Liver (tissue), 9 donors: ENCODE results near the gene LYRM7. TPM values are rescaled to one million over a fixed set of nuclear protein-coding genes. Genes with fewer than 3 reads are reported as not detected.

Experiments used
- DNase-seq: peaks from one replicate; pipeline ENCODE4 v3.0.0-alpha.2; 2017; ENCODE audit warnings: low spot score
- H3K27ac ChIP-seq, 2 donors: one replicate each; pipeline ENCODE4 v1.7.0; 2013; ENCODE audit warnings: inconsistent platforms in 2 of 2, low read length in 2 of 2, control low read depth in 1 of 2, low read depth in 1 of 2, mild to moderate bottlenecking in 1 of 2
- H3K27me3 ChIP-seq, 4 donors: one replicate each; pipeline versions ENCODE4 v1.6.1 to v1.7.0; 2013; ENCODE audit warnings: low read length in 3 of 4, inconsistent platforms in 1 of 4, mild to moderate bottlenecking in 1 of 4, moderate library complexity in 1 of 4; ENCODE audit not compliant: control insufficient read depth in 4 of 4, insufficient read depth in 4 of 4
- H3K36me3 ChIP-seq, 4 donors: one replicate each; pipeline versions ENCODE4 v1.6.1 to v1.7.0; 2013; ENCODE audit warnings: low read length in 3 of 4, mild to moderate bottlenecking in 3 of 4, low read depth in 1 of 4, moderate library complexity in 1 of 4; ENCODE audit not compliant: control insufficient read depth in 4 of 4, insufficient read depth in 3 of 4
- H3K4me1 ChIP-seq, 4 donors: one replicate each; pipeline versions ENCODE4 v1.6.1 to v1.7.0; 2013; ENCODE audit warnings: low read length in 3 of 4, mild to moderate bottlenecking in 3 of 4, moderate library complexity in 1 of 4; ENCODE audit not compliant: control insufficient read depth in 4 of 4, insufficient read depth in 4 of 4
- H3K4me3 ChIP-seq, 3 donors: one replicate each; pipeline versions ENCODE4 v1.6.1 to v1.7.0; 2013; ENCODE audit warnings: low read length in 3 of 3, control low read depth in 1 of 3, low read depth in 1 of 3, mild to moderate bottlenecking in 1 of 3
- H3K9ac ChIP-seq, 2 donors: one replicate each; pipeline ENCODE4 v1.7.0; 2013; ENCODE audit warnings: low read length in 2 of 2, mild to moderate bottlenecking in 2 of 2, moderate library complexity in 2 of 2, control low read depth in 1 of 2, low read depth in 1 of 2
- H3K9me3 ChIP-seq, 4 donors: one replicate each; pipeline versions ENCODE4 v1.6.1 to v1.7.0; 2013; ENCODE audit warnings: low read length in 3 of 4; ENCODE audit not compliant: control insufficient read depth in 4 of 4
- CTCF ChIP-seq: fragments of 150-350 bp; IDR thresholded peaks from 2 replicates; pipeline ENCODE4 v1.5.1; 2017; ENCODE audit warnings: improper control_type of control experiment, low read depth, low read length; ENCODE audit not compliant: missing input control
- EGR1 ChIP-seq, 2 donors: IDR thresholded peaks; 2 replicates each; pipeline ENCODE4 v1.6.1; 2016 to 2018; ENCODE audit warnings: antibody characterized with exemption in 2 of 2, low read depth in 2 of 2
- FOXA1 ChIP-seq: IDR thresholded peaks from 2 replicates; pipeline ENCODE4 v1.6.1; 2016; ENCODE audit warnings: antibody characterized with exemption
- FOXA2 ChIP-seq: IDR thresholded peaks from 2 replicates; pipeline ENCODE4 v1.6.1; 2016; ENCODE audit warnings: antibody characterized with exemption
- GABPA ChIP-seq, 2 donors: IDR thresholded peaks in 1 of 2; conservative IDR thresholded peaks in 1 of 2; 2 replicates each; pipeline ENCODE4 v1.6.1; 2016; ENCODE audit warnings: antibody characterized with exemption in 2 of 2, mild to moderate bottlenecking in 1 of 2, moderate library complexity in 1 of 2
- HNF4A ChIP-seq, 2 donors: conservative IDR thresholded peaks; 2 replicates each; pipeline ENCODE4 v1.6.1; 2016; ENCODE audit warnings: antibody characterized with exemption in 2 of 2, mild to moderate bottlenecking in 2 of 2
- HNF4G ChIP-seq: IDR thresholded peaks from 2 replicates; pipeline ENCODE4 v1.6.1; 2016; ENCODE audit warnings: antibody characterized with exemption
- JUND ChIP-seq, 2 donors: IDR thresholded peaks; 2 replicates each; pipeline ENCODE4 v1.6.1; 2016; ENCODE audit warnings: antibody characterized with exemption in 2 of 2
- NR2F2 ChIP-seq: IDR thresholded peaks from 2 replicates; pipeline ENCODE4 v1.6.1; 2016; ENCODE audit warnings: antibody characterized with exemption
- RAD21 ChIP-seq, 2 donors: IDR thresholded peaks; 2 replicates each; pipeline ENCODE4 v1.6.1; 2016; ENCODE audit warnings: antibody characterized with exemption in 2 of 2, mild to moderate bottlenecking in 2 of 2
- REST ChIP-seq: IDR thresholded peaks from 2 replicates; pipeline ENCODE4 v1.6.1; 2016; ENCODE audit warnings: antibody characterized with exemption, mild to moderate bottlenecking
- RXRA ChIP-seq, 2 donors: IDR thresholded peaks; 2 replicates each; pipeline ENCODE4 v1.6.1; 2017 to 2018; ENCODE audit warnings: antibody characterized with exemption in 2 of 2, mild to moderate bottlenecking in 1 of 2
- SP1 ChIP-seq: IDR thresholded peaks from 2 replicates; pipeline ENCODE4 v1.6.1; 2018; ENCODE audit warnings: antibody characterized with exemption, mild to moderate bottlenecking
- TAF1 ChIP-seq: conservative IDR thresholded peaks from 2 replicates; pipeline ENCODE4 v1.6.1; 2016; ENCODE audit warnings: antibody characterized with exemption, mild to moderate bottlenecking
- YY1 ChIP-seq: IDR thresholded peaks from 2 replicates; pipeline ENCODE4 v1.6.1; 2016; ENCODE audit warnings: antibody characterized with exemption, mild to moderate bottlenecking
- polyA plus RNA-seq, 2 donors: library from polyadenylated mRNA; stranded (reverse) in 1 of 2; unstranded in 1 of 2; fragments of 200-250 nt in 1 of 2; fragments of >200 nt in 1 of 2; fragmentation: Nextera tagmentation in 1 of 2; extraction: Ambion mirVana in 1 of 2; gene quantifications; one replicate each; pipeline versions ENCODE4 v1.2.1 to v1.2.3, GENCODE V29; 2013 to 2015
- total RNA-seq, 2 donors: library from RNA; depleted of rRNA; stranded (reverse); fragments of >200 nt; gene quantifications; one replicate each; pipeline ENCODE4 v1.2.3, GENCODE V29; 2014
- TF ChIP-seq, protein P1 (sequence below): IDR thresholded peaks from 2 replicates; pipeline ENCODE4 v1.6.1; 2016; ENCODE audit warnings: antibody characterized with exemption
- TF ChIP-seq, protein P2 (sequence below): IDR thresholded peaks from 2 replicates; pipeline ENCODE4 v1.6.1; 2016; ENCODE audit warnings: antibody characterized with exemption
- TF ChIP-seq, protein P3 (sequence below): IDR thresholded peaks from 2 replicates; pipeline ENCODE4 v1.6.1; 2016; ENCODE audit warnings: antibody characterized with exemption
- donor health status: healthy.
- donor health status: healthy.
- donor health status: healthy.
- donor health status: healthy.
- donor health status: healthy.

LYRM7 gene
- total and polyA plus RNA-seq, 4 donors = 2.3 to 7.5 (median 5.8) TPM

- Histone ChIP-seq H3K27me3 (no peaks in the 10 kb centered on the region), H3K9me3 (no peaks in the 10 kb centered on the region), H3K4me3 (no peak overlapping the region), H3K27ac (no peak overlapping the region), H3K9ac (no peak overlapping the region), H3K36me3 (peaks cover 0 to 4% (median 0%) of the 10 kb centered on the region in 4 donors), H3K4me1 (no peaks in the 10 kb centered on the region)
- no peak for DNase-seq
- TF ChIP-seq TAF1 (no peak), JUND (IDR thresholded peaks at IDR 0.05) (no peak), HNF4G (no peak), REST (no peak), RAD21 (IDR thresholded peaks at IDR 0.05) (no peak), EGR1 (IDR thresholded peaks at IDR 0.05; ENCODE audit: low read depth in 2 of 2) (no peak), FOXA2 (no peak), CTCF (no peak), HNF4A (conservative IDR thresholded peaks at IDR 0.05) (no peak), SP1 (no peak), GABPA (IDR thresholded peaks at IDR 0.05 in 1 of 2, conservative IDR thresholded peaks at IDR 0.05 in 1 of 2) (no peak), FOXA1 (no peak), NR2F2 (no peak), RXRA (IDR thresholded peaks at IDR 0.05) (no peak)
- TF ChIP-seq, protein P1, sequence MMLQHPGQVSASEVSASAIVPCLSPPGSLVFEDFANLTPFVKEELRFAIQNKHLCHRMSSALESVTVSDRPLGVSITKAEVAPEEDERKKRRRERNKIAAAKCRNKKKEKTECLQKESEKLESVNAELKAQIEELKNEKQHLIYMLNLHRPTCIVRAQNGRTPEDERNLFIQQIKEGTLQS = no peak
- TF ChIP-seq, protein P2, sequence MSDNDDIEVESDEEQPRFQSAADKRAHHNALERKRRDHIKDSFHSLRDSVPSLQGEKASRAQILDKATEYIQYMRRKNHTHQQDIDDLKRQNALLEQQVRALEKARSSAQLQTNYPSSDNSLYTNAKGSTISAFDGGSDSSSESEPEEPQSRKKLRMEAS = no peak
- TF ChIP-seq, protein P3, sequence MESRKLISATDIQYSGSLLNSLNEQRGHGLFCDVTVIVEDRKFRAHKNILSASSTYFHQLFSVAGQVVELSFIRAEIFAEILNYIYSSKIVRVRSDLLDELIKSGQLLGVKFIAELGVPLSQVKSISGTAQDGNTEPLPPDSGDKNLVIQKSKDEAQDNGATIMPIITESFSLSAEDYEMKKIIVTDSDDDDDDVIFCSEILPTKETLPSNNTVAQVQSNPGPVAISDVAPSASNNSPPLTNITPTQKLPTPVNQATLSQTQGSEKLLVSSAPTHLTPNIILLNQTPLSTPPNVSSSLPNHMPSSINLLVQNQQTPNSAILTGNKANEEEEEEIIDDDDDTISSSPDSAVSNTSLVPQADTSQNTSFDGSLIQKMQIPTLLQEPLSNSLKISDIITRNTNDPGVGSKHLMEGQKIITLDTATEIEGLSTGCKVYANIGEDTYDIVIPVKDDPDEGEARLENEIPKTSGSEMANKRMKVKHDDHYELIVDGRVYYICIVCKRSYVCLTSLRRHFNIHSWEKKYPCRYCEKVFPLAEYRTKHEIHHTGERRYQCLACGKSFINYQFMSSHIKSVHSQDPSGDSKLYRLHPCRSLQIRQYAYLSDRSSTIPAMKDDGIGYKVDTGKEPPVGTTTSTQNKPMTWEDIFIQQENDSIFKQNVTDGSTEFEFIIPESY = no peak
Measured at GRCh38 chr5:131180407-131180806, 9.7 kb downstream of the LYRM7 start.

- no peak overlapping the region for H3K27ac ChIP-seq
- no peaks in the 10 kb centered on the region for H3K27me3 ChIP-seq
- H3K4me1 ChIP-seq = no peaks in the 10 kb centered on the region
- DNase-seq = no peak
- peaks cover 0 to 4% (median 0%) of the 10 kb centered on the region in 4 donors for H3K36me3 ChIP-seq
- no peak overlapping the region for H3K4me3 ChIP-seq
- H3K9me3 ChIP-seq = no peaks in the 10 kb centered on the region
- TF ChIP-seq, protein P2 = no peak
- TF ChIP-seq RAD21 (IDR thresholded peaks at IDR 0.05) = no peak
- no peak for TF ChIP-seq CTCF
- no peak for TF ChIP-seq YY1
- TF ChIP-seq, protein P3 = no peak
- no peak for TF ChIP-seq HNF4A (conservative IDR thresholded peaks at IDR 0.05)
- TF ChIP-seq HNF4G = no peak
- TF ChIP-seq, protein P1 = no peak
- TF ChIP-seq GABPA (IDR thresholded peaks at IDR 0.05 in 1 of 2, conservative IDR thresholded peaks at IDR 0.05 in 1 of 2) = no peak
- H3K9ac ChIP-seq = no peak overlapping the region
Measured at GRCh38 chr5:131182839-131183238, 12.1 kb downstream of the LYRM7 start.
